ENCODE measurements around the gene POP4.

DNA sequence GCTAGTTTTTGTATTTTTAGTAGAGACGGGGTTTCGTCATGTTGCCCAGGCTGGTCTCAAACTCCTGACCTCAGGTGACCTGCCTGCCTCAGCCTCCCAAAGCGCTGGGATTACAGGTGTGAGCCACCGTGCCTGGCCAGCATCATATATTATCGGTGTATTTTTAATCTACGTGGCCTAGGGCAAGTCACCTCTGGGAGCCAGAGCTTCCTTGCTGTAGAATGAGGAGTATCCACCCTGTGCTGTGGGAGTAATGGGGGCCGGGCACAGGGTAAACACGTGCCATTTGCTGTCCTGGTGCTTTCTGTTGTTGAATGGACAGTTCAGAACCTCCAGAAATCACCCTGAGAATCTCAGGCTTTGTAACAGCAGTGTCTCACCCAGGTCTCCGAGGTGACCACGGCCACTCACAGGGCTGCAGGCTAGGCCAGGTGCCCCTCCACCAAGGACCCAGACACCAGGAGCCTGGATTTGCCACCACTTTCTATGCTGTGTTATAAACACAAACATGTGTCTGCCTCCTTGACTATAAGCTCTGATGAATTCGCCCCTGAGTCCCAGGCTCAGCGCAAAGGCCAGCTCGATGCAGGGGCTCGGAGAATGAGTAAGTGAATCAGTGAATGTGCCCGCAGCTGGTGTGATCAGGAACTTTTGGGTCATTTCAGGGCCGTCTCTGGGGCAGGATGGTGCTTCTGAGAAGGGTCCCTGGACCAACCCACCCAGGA, 22.7 kb downstream of the POP4 start:
- TF ChIP-seq, protein P1, sequence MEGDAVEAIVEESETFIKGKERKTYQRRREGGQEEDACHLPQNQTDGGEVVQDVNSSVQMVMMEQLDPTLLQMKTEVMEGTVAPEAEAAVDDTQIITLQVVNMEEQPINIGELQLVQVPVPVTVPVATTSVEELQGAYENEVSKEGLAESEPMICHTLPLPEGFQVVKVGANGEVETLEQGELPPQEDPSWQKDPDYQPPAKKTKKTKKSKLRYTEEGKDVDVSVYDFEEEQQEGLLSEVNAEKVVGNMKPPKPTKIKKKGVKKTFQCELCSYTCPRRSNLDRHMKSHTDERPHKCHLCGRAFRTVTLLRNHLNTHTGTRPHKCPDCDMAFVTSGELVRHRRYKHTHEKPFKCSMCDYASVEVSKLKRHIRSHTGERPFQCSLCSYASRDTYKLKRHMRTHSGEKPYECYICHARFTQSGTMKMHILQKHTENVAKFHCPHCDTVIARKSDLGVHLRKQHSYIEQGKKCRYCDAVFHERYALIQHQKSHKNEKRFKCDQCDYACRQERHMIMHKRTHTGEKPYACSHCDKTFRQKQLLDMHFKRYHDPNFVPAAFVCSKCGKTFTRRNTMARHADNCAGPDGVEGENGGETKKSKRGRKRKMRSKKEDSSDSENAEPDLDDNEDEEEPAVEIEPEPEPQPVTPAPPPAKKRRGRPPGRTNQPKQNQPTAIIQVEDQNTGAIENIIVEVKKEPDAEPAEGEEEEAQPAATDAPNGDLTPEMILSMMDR (IDR thresholded peaks at IDR 0.05): no peak
- TF ChIP-seq POLR2A (IDR thresholded peaks at IDR 0.05; ENCODE audit: low read depth) (no peak), POLR2AphosphoS5 (IDR thresholded peaks at IDR 0.05) (no peak)

Measured in esophagus muscularis mucosa (tissue), 3 donors.